Activated CD8-positive, alpha-beta memory T cell treated with anti-CD3 and anti-CD28 coated beads, Interleukin-2, amount 10 ng/mL, durations not matched to agents 7 days and 5 days (primary cell): ENCODE data around the gene CCBE1. TPM values are rescaled to one million over a fixed set of nuclear protein-coding genes. Genes with fewer than 3 reads are reported as not detected.
"Not testable (repeated sequence)": the region's sequence is repeated elsewhere in the genome, so short reads cannot be mapped to it uniquely, and the experiment has no call there.

Experiments
- ATAC-seq: fragments of 150-1000 bp; cut with Tn5 transposase; one replicate; pipeline ENCODE4 v1.10.0; 2021; ENCODE audit warnings: moderate library complexity
- CTCF ChIA-PET: fragments of 350-600 bp; sonication (Branson Sonifier 250); formaldehyde crosslinking; loops from one replicate; lab custom pipeline; 2021; ENCODE audit warnings: antibody characterized with exemption; lab: Charles Lee
- DNase-seq: peaks from one replicate; pipeline ENCODE4 v3.0.0-alpha.2; 2020
- H3K27ac Mint-ChIP-seq: one replicate; pipeline ENCODE4 v1.8.0; 2021; ENCODE audit warnings: mild to moderate bottlenecking, mixed read lengths
- H3K27me3 Mint-ChIP-seq: one replicate; pipeline ENCODE4 v1.8.0; 2021; ENCODE audit warnings: mixed read lengths
- H3K36me3 Mint-ChIP-seq: one replicate; pipeline ENCODE4 v1.8.0; 2021; ENCODE audit warnings: mild to moderate bottlenecking, mixed read lengths
- H3K4me1 Mint-ChIP-seq: one replicate; pipeline ENCODE4 v1.8.0; 2021; ENCODE audit warnings: mixed read lengths
- H3K4me3 Mint-ChIP-seq: one replicate; pipeline ENCODE4 v1.8.0; 2021; ENCODE audit warnings: mild to moderate bottlenecking, moderate library complexity, mixed read lengths
- H3K9me3 Mint-ChIP-seq: one replicate; pipeline ENCODE4 v1.8.0; 2022; ENCODE audit warnings: low read depth, mixed read lengths
- total RNA-seq, 2 experiments: library from RNA; stranded (reverse); gene quantifications; one replicate each; pipeline ENCODE4 v1.2.3, GENCODE V29; 2021

The CCBE1 gene
- total RNA-seq, 2 experiments from 2014 or later = 0.12 TPM; not detected in 1

- no peaks in the 10 kb centered on the region for H3K9me3 Mint-ChIP-seq
- H3K4me3 Mint-ChIP-seq = no peak overlapping the region
- H3K27ac Mint-ChIP-seq = no peak overlapping the region
- no peak for DNase-seq
- no peak for ATAC-seq
- H3K27me3 Mint-ChIP-seq = peaks cover 44% of the 10 kb centered on the region
- CTCF ChIA-PET = interaction anchor here (2.1 kb wide), 1 partner anchor 133 kb away, joined by 5 read pairs; no protein-coding TSS in a partner anchor
- H3K36me3 Mint-ChIP-seq = no peaks in the 10 kb centered on the region
- H3K4me1 Mint-ChIP-seq = no peaks in the 10 kb centered on the region
Observed at GRCh38 chr18:59689756-59690155, 7.5 kb downstream of the CCBE1 start.

- Mint-ChIP-seq H3K27me3 (peaks cover 35% of the 10 kb centered on the region), H3K36me3 (no peaks in the 10 kb centered on the region), H3K4me1 (no peaks in the 10 kb centered on the region), H3K27ac (no peak overlapping the region), H3K9me3 (no peaks in the 10 kb centered on the region), H3K4me3 (no peak overlapping the region)
- DNase-seq (no peak), ATAC-seq (no peak)
- CTCF ChIA-PET = no interaction called here
Observed at GRCh38 chr18:59686260-59686659, 11.0 kb downstream of the CCBE1 start.

DNA sequence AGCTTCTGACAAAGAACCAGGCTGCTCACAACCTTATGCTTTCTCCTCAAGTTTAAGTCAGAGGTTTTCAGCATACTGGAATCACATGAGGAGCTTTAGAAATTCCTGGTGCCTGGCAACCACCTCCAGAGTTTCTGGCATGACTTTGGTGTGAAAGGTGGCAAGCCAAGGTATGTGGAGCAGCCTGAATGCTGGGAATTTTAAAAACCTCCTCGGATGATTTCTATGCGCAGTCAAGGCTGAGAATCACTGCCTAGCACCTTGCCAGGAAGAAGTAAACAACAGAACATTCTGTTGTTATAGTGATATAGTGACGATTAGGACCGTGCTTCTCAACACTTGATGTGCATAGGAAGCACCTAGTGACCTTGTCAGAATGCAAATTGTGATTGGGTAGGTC, 11.7 kb downstream of the CCBE1 start:
- CTCF ChIA-PET = interaction anchor here (1.6 kb wide), 1 partner anchor 11 kb away, joined by 6 read pairs; the partner anchor contains the start of gene CCBE1
- ATAC-seq = no peak

DNA sequence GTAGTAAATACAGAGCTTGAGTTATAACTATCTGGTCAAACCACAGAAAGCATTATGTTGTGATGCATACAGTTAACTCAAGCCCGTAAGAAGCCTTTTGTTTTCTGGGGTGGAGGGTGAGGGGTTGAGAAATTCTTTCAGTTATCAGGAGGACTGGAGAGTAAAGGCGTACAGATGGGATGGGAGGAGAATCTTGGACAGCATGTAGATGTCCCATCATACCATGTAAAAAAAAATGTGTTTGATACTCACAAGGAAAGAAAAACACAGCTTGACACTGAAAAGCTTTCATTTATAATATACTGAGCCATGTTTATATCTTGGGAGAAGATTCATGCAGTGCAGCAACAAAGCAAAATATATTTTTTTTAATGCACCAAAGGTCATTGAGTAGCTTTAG, 12.4 kb downstream of the CCBE1 start:
- no peaks in the 10 kb centered on the region for H3K4me1 Mint-ChIP-seq
- no peaks in the 10 kb centered on the region for H3K9me3 Mint-ChIP-seq
- no peak for DNase-seq
- H3K36me3 Mint-ChIP-seq = no peaks in the 10 kb centered on the region
- CTCF ChIA-PET = interaction anchor here (1.6 kb wide), 1 partner anchor 12 kb away, joined by 6 read pairs; the partner anchor contains the start of gene CCBE1
- no peak overlapping the region for H3K4me3 Mint-ChIP-seq
- no peak for ATAC-seq
- H3K27ac Mint-ChIP-seq = no peak overlapping the region
- H3K27me3 Mint-ChIP-seq = peaks cover 24% of the 10 kb centered on the region

More for the DNA sequence above, 11.7 kb downstream of the CCBE1 start:
- Mint-ChIP-seq H3K36me3 (no peaks in the 10 kb centered on the region), H3K27me3 (peaks cover 28% of the 10 kb centered on the region), H3K4me1 (no peaks in the 10 kb centered on the region), H3K4me3 (no peak overlapping the region), H3K9me3 (no peaks in the 10 kb centered on the region), H3K27ac (no peak overlapping the region)
- no peak for DNase-seq

DNA sequence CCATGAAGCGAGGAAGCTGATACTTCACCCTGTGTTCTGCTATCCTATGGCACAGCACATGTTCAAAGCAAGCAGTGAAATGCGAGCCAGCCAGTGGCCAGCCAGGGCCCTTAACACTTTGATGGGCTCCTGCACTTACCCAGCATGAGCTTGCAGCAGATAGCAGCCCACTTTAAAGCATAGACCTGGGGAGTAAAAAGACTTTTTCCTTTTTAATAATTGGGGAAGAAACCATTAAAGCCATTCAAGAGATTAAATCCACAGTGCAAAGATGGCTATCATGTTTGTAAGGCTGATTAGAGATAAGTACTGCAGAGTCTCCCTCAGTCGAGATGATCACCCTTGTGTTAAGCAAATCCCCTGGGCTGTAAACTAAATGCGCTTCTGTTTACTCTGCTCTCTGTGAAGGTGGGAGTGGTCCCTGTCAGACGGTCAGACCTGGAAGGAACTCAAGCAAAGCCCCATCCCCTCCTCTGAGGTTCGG, 15.7 kb downstream of the CCBE1 start:
- no peak for ATAC-seq
- Mint-ChIP-seq H3K9me3 (no peaks in the 10 kb centered on the region), H3K4me1 (no peaks in the 10 kb centered on the region), H3K4me3 (no peak overlapping the region), H3K27ac (no peak overlapping the region), H3K36me3 (no peaks in the 10 kb centered on the region), H3K27me3 (peaks cover 12% of the 10 kb centered on the region)
- CTCF ChIA-PET = no interaction called here
- no peak for DNase-seq

DNA sequence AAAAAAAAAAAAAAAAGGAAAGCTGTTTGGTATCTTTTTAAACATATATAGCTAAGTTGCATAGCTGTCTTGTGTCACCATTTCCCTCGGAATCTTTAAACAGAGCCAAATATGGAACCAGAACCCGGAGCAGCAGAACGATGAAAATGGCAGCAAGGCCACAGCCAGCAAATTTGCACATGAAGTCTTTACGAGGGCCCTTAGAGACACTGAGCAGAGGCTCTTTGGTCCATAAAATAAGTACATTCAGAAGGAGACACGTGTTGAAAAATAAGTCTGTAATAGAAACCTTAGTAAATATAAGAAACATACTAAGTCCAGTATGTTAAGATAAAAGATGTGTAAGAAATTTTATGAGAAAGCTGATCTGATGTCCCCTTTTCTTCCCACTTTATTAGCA, 16.2 kb downstream of the CCBE1 start:
- Mint-ChIP-seq H3K27me3 (peaks cover 7% of the 10 kb centered on the region), H3K9me3 (no peaks in the 10 kb centered on the region), H3K4me3 (no peak overlapping the region), H3K4me1 (no peaks in the 10 kb centered on the region), H3K36me3 (no peaks in the 10 kb centered on the region), H3K27ac (no peak overlapping the region)
- CTCF ChIA-PET = no interaction called here
- ATAC-seq (no peak), DNase-seq (no peak)

DNA sequence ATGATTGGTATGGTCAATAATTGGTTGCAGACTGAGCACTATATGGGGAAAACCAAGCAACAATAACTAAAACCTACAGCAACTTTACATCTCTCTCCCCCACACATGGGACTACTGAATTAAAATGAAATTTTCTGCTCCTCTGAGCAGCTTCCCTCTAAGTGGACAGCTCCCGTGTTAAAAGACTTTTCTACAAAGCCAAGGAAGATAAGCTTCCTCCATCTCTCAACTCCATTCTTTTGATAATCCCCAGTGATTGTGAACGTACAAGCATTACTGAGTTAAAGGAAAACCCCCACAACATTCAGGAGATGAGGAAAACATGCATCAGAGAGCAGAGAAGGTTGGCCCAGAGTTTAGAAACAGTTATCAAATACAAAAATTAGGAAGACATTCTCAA, 21.9 kb downstream of the CCBE1 start:
- H3K4me1 Mint-ChIP-seq = no peaks in the 10 kb centered on the region
- H3K36me3 Mint-ChIP-seq = no peaks in the 10 kb centered on the region
- H3K27ac Mint-ChIP-seq = no peak overlapping the region
- ATAC-seq = no peak
- H3K4me3 Mint-ChIP-seq = no peak overlapping the region
- CTCF ChIA-PET = no interaction called here
- no peaks in the 10 kb centered on the region for H3K27me3 Mint-ChIP-seq
- no peaks in the 10 kb centered on the region for H3K9me3 Mint-ChIP-seq
- DNase-seq = no peak

- no peaks in the 10 kb centered on the region for H3K36me3 Mint-ChIP-seq
- H3K27ac Mint-ChIP-seq = no peak overlapping the region
- H3K4me3 Mint-ChIP-seq = no peak overlapping the region
- H3K9me3 Mint-ChIP-seq = no peaks in the 10 kb centered on the region
- H3K4me1 Mint-ChIP-seq = no peaks in the 10 kb centered on the region
- CTCF ChIA-PET = no interaction called here
- DNase-seq (no peak), ATAC-seq (no peak)
- no peaks in the 10 kb centered on the region for H3K27me3 Mint-ChIP-seq
Observed at GRCh38 chr18:59674903-59675270, 22.3 kb downstream of the CCBE1 start.

- no peaks in the 10 kb centered on the region for H3K27me3 Mint-ChIP-seq
- no peaks in the 10 kb centered on the region for H3K36me3 Mint-ChIP-seq
- no peak overlapping the region for H3K27ac Mint-ChIP-seq
- CTCF ChIA-PET = no interaction called here
- no peaks in the 10 kb centered on the region for H3K9me3 Mint-ChIP-seq
- ATAC-seq (no peak), DNase-seq (no peak)
- no peak overlapping the region for H3K4me3 Mint-ChIP-seq
- no peaks in the 10 kb centered on the region for H3K4me1 Mint-ChIP-seq
Observed at GRCh38 chr18:59674186-59674902, 22.9 kb downstream of the CCBE1 start.

GRCh38 chr18:59672235-59672711, 24.9 kb downstream of the CCBE1 start:
- Mint-ChIP-seq H3K27ac (no peak overlapping the region), H3K4me1 (no peaks in the 10 kb centered on the region), H3K36me3 (no peaks in the 10 kb centered on the region), H3K9me3 (no peaks in the 10 kb centered on the region), H3K4me3 (no peak overlapping the region), H3K27me3 (no peaks in the 10 kb centered on the region)
- ATAC-seq (no peak), DNase-seq (no peak)
- CTCF ChIA-PET = no interaction called here

DNA sequence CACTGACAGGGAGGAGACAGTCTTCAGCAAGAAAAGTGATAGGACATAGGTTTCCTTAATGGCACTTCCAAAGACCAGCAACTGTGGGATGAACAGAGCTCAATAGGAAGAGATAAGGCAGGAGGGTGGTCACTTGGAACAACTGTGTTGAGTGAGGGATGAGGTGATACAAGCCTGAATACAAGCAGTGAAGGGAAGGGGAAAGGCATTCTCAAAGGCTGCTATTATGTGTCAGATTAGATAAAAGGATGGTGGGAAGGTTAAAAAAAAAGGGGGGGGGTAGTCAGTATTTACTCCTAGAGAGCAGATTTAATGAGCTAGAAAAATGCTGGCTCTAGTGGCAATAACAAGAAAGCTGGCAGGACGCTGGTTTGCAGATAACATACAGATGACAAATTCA, 25.7 kb downstream of the CCBE1 start:
- no peaks in the 10 kb centered on the region for H3K4me1 Mint-ChIP-seq
- CTCF ChIA-PET = no interaction called here
- no peak overlapping the region for H3K27ac Mint-ChIP-seq
- no peaks in the 10 kb centered on the region for H3K27me3 Mint-ChIP-seq
- no peaks in the 10 kb centered on the region for H3K36me3 Mint-ChIP-seq
- no peaks in the 10 kb centered on the region for H3K9me3 Mint-ChIP-seq
- H3K4me3 Mint-ChIP-seq = no peak overlapping the region
- ATAC-seq (no peak), DNase-seq (no peak)

DNA sequence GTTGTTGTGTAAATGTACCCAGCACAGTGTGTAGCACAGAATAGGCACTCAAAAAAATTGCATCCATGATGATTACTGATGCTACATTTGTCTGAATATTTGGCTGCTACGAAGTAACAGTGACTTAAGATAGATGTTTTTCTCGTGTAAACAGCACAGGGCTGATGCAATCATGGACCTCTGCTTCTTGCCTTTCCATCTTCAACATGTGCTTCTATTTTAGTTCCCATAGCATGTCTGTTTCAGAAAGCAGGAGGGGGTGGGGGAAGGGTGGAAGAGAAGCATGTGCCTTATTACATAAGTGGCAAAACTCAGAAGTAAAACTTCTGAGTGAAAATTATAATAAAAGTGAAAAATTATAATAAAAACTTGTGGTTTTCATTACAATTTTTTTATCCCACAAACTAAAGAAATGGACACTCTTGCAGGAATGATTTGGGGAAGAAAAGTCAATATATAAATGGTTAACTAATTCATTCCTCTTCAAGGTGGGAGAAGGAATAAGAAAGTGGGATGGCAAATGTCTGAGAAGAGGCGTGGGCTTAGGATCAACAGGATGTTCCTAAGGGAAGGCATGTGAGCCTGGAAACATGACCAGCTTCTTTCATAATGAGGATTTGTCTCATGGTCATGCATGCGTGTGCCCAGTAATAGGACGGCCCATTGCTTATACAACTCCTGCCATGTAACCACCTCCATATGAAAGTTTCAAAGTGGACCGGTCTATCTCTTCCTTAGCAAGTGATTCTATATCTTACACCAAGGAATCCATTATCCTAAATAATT, 27.2 kb downstream of the CCBE1 start:
- Mint-ChIP-seq H3K4me1 (no peaks in the 10 kb centered on the region), H3K27ac (no peak overlapping the region), H3K4me3 (no peak overlapping the region), H3K36me3 (no peaks in the 10 kb centered on the region), H3K9me3 (no peaks in the 10 kb centered on the region), H3K27me3 (no peaks in the 10 kb centered on the region)
- DNase-seq (no peak), ATAC-seq (no peak)
- CTCF ChIA-PET = no interaction called here

- H3K4me1 Mint-ChIP-seq = no peaks in the 10 kb centered on the region
- no peaks in the 10 kb centered on the region for H3K36me3 Mint-ChIP-seq
- ATAC-seq (no peak), DNase-seq (no peak)
- H3K27ac Mint-ChIP-seq = no peak overlapping the region
- no peaks in the 10 kb centered on the region for H3K9me3 Mint-ChIP-seq
- CTCF ChIA-PET = no interaction called here
- H3K4me3 Mint-ChIP-seq = no peak overlapping the region
- peaks cover 4% of the 10 kb centered on the region for H3K27me3 Mint-ChIP-seq
Observed at GRCh38 chr18:59667488-59667887, 29.7 kb downstream of the CCBE1 start.

GRCh38 chr18:59666007-59666402, 31.2 kb downstream of the CCBE1 start:
- H3K27me3 Mint-ChIP-seq, H3K36me3 Mint-ChIP-seq, DNase-seq, CTCF ChIA-PET, ATAC-seq, H3K27ac Mint-ChIP-seq, H3K4me3 Mint-ChIP-seq, H3K9me3 Mint-ChIP-seq, H3K4me1 Mint-ChIP-seq: not testable (repeated sequence)
